ENCODE data around the gene FAM98B. TPM values are rescaled to one million over a fixed set of nuclear protein-coding genes. Genes with fewer than 3 reads are reported as not detected.

Gene FAM98B
- total RNA-seq, 2 experiments from 2014 or later: 54.2 to 81.9 TPM

DNA sequence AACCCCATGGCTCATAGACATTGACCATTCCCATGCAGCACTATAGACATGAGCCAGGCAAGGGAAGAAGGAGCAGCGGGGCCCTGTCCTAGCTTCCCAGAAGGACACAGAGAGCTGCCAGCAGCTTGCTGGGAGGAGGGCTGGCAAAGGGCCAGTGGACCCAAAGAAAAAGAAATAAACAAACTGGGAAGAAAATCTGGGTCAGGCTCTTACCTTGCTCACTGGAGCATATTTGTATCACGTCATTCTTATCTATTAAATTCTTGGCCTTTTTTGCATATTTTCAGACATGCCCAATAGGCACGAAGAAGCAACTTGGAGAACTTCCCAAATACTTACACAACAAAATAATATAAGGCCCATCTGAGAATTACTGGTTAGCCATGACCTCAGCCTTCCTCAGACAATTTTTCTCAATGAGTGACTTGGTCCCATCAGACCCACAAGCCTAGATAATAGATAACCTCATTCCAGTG, 82.3 kb downstream of the FAM98B start:
- ATAC-seq: no peak
- H3K36me3 Mint-ChIP-seq (ENCODE audit: low read depth): peaks cover 81% of the 10 kb centered on the region
- H3K9me3 Mint-ChIP-seq (ENCODE audit: low read depth): peaks cover 2% of the 10 kb centered on the region
- DNase-seq: no peak
- intact Hi-C loops (cut with DNase I, micrococcal nuclease): no loop called here
- ChIA-PET POLR2A (interaction anchor here (1.3 kb wide), 1 partner anchor 24 kb away, joined by 4 read pairs; no protein-coding TSS in a partner anchor), CTCF (interaction anchor here (0.7 to 6.8 kb wide), 4 partner anchors 12 to 154 kb away, joined by 3 to 40 read pairs (median 4); no protein-coding TSS in a partner anchor)
- no peak overlapping the region for H3K4me3 Mint-ChIP-seq
- peaks cover 98% of the 10 kb centered on the region for H3K4me1 Mint-ChIP-seq
- H3K27ac Mint-ChIP-seq: peak overlapping the region; percentile 26
- no peaks in the 10 kb centered on the region for H3K27me3 Mint-ChIP-seq

Other genes starting within 250 kb of the FAM98B start
- gene SPRED1, start 201.3 kb upstream of the FAM98B start, total RNA-seq: under 1 TPM; 0.90 to 0.96 TPM
- 100 to 1,000 TPM; 102 to 120 TPM for gene RASGRP1, start 110.7 kb downstream of the FAM98B start, total RNA-seq